ENCODE measurements around the gene SIRT2. TPM values are rescaled to one million over a fixed set of nuclear protein-coding genes. Genes with fewer than 3 reads are reported as not detected.

The SIRT2 gene
- polyA plus RNA-seq, 1 donor (not counting 4 experiments of a cell fraction or from before 2014, with no cell fraction given): 46.6 TPM

- Histone ChIP-seq H3K4me3 (ENCODE audit: control insufficient read depth in 2 of 3, extremely low read depth in 1 of 3, insufficient read depth in 2 of 3, low read depth in 1 of 3, low read length in 3 of 3) (peak overlapping the region; percentile 80 to 98 (median 85)), H3K4me2 (ENCODE audit: control insufficient read depth, extremely low read depth, insufficient read depth, low read depth, low read length) (peak overlapping the region; percentile 100), H3K27ac (ENCODE audit: control insufficient read depth, insufficient read depth, low read length) (peak overlapping the region; percentile 97), H3K36me3 (ENCODE audit: control insufficient read depth in 2 of 2, extremely low read depth in 1 of 2, insufficient read depth in 2 of 2, low read length in 2 of 2) (no peaks in the 10 kb centered on the region), H3K4me1 (ENCODE audit: control insufficient read depth, extremely low read depth, insufficient read depth, low read length) (peaks cover 14% of the 10 kb centered on the region), H4K20me1 (ENCODE audit: control insufficient read depth, extremely low read depth, insufficient read depth, low read length) (no peaks in the 10 kb centered on the region), H2AFZ (ENCODE audit: control insufficient read depth, low read length) (peak overlapping the region; percentile 96), H3K9ac (ENCODE audit: control insufficient read depth, extremely low read depth, insufficient read depth, low read length) (peak overlapping the region; percentile 98), H3K9me3 (ENCODE audit: control insufficient read depth, low read depth, low read length) (no peaks in the 10 kb centered on the region), H3K9me1 (ENCODE audit: control insufficient read depth, extremely low read depth, insufficient read depth, low read length) (no peaks in the 10 kb centered on the region), H3K27me3 (ENCODE audit: control insufficient read depth, extremely low read depth, insufficient read depth, low read length) (no peaks in the 10 kb centered on the region), H3K79me2 (ENCODE audit: control insufficient read depth, insufficient read depth, low read length) (peaks cover 28% of the 10 kb centered on the region)
- FAIRE-seq: no peak
- dilution Hi-C loops (cut with MboI; ENCODE audit: extremely low pct_ligation_motif_present, low sequenced_read_pairs): no loop called here
- no peak for TF ChIP-seq CTCF (optimal IDR thresholded peaks at IDR 0.05 in 1 of 3, IDR thresholded peaks at IDR 0.05 in 1 of 3, conservative IDR thresholded peaks at IDR 0.05 in 1 of 3; ENCODE audit: extremely low read depth in 1 of 3, insufficient read depth in 2 of 3, low read length in 3 of 3)
- no peak for TF ChIP-seq EZH2 (IDR thresholded peaks at IDR 0.05; ENCODE audit: low read length)
- no peak for DNase-seq (ENCODE audit: low read depth, low spot score)
These were observed 501 bp downstream of the SIRT2 start for GRCh38 chr19:38898788-38899446.

DNA sequence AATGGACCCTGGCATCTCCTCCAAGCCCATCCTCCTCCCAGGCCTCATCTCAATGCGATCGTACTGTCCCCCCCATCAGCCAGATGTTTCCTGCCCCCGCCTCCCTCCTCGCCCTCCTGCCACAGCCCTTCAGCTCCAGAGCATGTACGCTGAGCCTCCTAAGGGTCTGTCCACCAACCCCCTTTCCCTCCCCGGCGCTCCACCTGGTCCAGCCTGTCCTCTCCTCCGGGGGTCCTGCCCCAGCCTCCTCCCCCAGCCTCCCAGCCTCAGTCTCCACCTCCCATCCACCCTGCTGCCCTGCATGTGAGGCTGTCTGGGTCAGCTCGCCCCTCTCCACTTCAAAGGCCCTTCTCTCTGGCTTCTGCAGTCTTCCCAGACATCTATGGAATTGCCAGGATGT is 4.5 kb downstream of the SIRT2 start:
- Histone ChIP-seq H3K4me2 (ENCODE audit: control insufficient read depth, extremely low read depth, insufficient read depth, low read depth, low read length) (no peak overlapping the region), H3K27ac (ENCODE audit: control insufficient read depth, insufficient read depth, low read length) (no peak overlapping the region), H3K9ac (ENCODE audit: control insufficient read depth, extremely low read depth, insufficient read depth, low read length) (no peak overlapping the region), H3K4me1 (ENCODE audit: control insufficient read depth, extremely low read depth, insufficient read depth, low read length) (peaks cover 14% of the 10 kb centered on the region), H3K9me1 (ENCODE audit: control insufficient read depth, extremely low read depth, insufficient read depth, low read length) (no peaks in the 10 kb centered on the region), H3K27me3 (ENCODE audit: control insufficient read depth, extremely low read depth, insufficient read depth, low read length) (no peaks in the 10 kb centered on the region), H3K79me2 (ENCODE audit: control insufficient read depth, insufficient read depth, low read length) (peaks cover 9% of the 10 kb centered on the region), H2AFZ (ENCODE audit: control insufficient read depth, low read length) (no peak overlapping the region), H3K36me3 (ENCODE audit: control insufficient read depth in 2 of 2, extremely low read depth in 1 of 2, insufficient read depth in 2 of 2, low read length in 2 of 2) (peaks cover 0 to 3% of the 10 kb centered on the region in 2 experiments), H4K20me1 (ENCODE audit: control insufficient read depth, extremely low read depth, insufficient read depth, low read length) (no peaks in the 10 kb centered on the region), H3K4me3 (ENCODE audit: control insufficient read depth in 2 of 3, extremely low read depth in 1 of 3, insufficient read depth in 2 of 3, low read depth in 1 of 3, low read length in 3 of 3) (no peak overlapping the region), H3K9me3 (ENCODE audit: control insufficient read depth, low read depth, low read length) (no peaks in the 10 kb centered on the region)
- no peak for DNase-seq (ENCODE audit: low read depth, low spot score)
- TF ChIP-seq CTCF (optimal IDR thresholded peaks at IDR 0.05 in 1 of 3, IDR thresholded peaks at IDR 0.05 in 1 of 3, conservative IDR thresholded peaks at IDR 0.05 in 1 of 3; ENCODE audit: extremely low read depth in 1 of 3, insufficient read depth in 2 of 3, low read length in 3 of 3) (no peak), EZH2 (IDR thresholded peaks at IDR 0.05; ENCODE audit: low read length) (no peak)
- dilution Hi-C loops (cut with MboI; ENCODE audit: extremely low pct_ligation_motif_present, low sequenced_read_pairs): no loop called here
- FAIRE-seq: no peak
